ENCODE data around the gene CAMKMT.

CAMKMT gene

DNA sequence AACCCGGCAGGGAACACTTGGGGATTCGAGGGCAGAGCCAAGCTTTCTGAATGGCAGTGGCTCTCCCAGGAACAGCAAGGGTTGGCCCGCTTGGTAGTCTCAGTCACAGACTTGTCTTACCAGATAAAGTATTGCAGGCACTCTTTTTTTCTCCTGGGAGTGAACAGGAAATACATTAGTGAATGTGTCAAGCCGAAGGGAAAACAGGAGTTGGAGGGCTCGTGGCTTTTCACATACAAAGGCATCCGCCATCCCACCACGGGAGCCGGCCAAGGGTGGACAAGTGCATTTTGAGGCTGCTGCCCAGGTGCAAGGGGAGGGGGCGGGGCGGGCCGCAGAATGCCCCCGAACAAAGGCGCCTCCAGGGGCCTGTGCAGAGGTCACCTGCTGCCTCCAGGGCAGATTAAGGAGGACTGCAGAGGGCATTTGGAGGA, 416.5 kb downstream of the CAMKMT start:
- Histone ChIP-seq H3K4ac (ENCODE audit: low read length) (no peak overlapping the region), H2BK15ac (ENCODE audit: low read length) (no peak overlapping the region), H2BK120ac (ENCODE audit: low read depth, low read length) (no peak overlapping the region), H3K27me3 (ENCODE audit: control insufficient read depth in 3 of 3, insufficient read depth in 3 of 3, low read depth in 1 of 3, low read length in 3 of 3) (peaks cover 0 to 31% (median 0%) of the 10 kb centered on the region in 3 experiments), H4K8ac (ENCODE audit: low read depth, low read length) (no peak overlapping the region), H3K9ac (ENCODE audit: low read depth, low read length, poor library complexity) (no peak overlapping the region), H2BK5ac (ENCODE audit: low read length) (no peak overlapping the region), H3K9me3 (replicated peaks in 1 of 2; ENCODE audit: control insufficient read depth in 2 of 2, insufficient read depth in 1 of 2, low read depth in 1 of 2, low read length in 2 of 2) (peaks cover 7 to 8% of the 10 kb centered on the region in 2 donors), H3K36me3 (replicated peaks in 1 of 2; ENCODE audit: control insufficient read depth in 2 of 2, insufficient read depth in 2 of 2, low read length in 2 of 2) (no peaks in the 10 kb centered on the region), H3K23ac (ENCODE audit: low read depth, low read length, poor library complexity) (no peak overlapping the region), H2BK12ac (ENCODE audit: low read length) (no peak overlapping the region), H3K4me3 (ENCODE audit: low read length in 2 of 2) (peak overlapping the region in 1 of 2 donors; percentile 28), H3K4me1 (ENCODE audit: control insufficient read depth in 2 of 2, insufficient read depth in 1 of 2, low read depth in 1 of 2, low read length in 2 of 2) (peaks cover 26 to 28% of the 10 kb centered on the region in 2 donors), H3K79me1 (ENCODE audit: low read depth, low read length) (no peaks in the 10 kb centered on the region), H3K4me2 (ENCODE audit: insufficient read depth, low read length, poor library complexity, severe bottlenecking) (peak overlapping the region; percentile 42), H2AFZ (ENCODE audit: low read length) (peak overlapping the region; percentile 67), H3K14ac (ENCODE audit: low read length) (no peak overlapping the region), H3K18ac (ENCODE audit: low read length) (peak overlapping the region; percentile 76), H2AK5ac (ENCODE audit: low read depth, low read length) (peak overlapping the region; percentile 33), H4K91ac (ENCODE audit: low read depth, low read length, poor library complexity) (no peak overlapping the region), H3K27ac (replicated peaks; ENCODE audit: low read length) (peak overlapping the region; percentile 89)
- peak; percentile 59 for DNase-seq (ENCODE audit: low spot score)
- no CpG with 5 or more reads among the region's 13 CpGs for WGBS, 2 donors (ENCODE audit: extremely low coverage in 2 of 2, insufficient read length in 2 of 2, insufficient replicate concordance in 1 of 2)

DNA sequence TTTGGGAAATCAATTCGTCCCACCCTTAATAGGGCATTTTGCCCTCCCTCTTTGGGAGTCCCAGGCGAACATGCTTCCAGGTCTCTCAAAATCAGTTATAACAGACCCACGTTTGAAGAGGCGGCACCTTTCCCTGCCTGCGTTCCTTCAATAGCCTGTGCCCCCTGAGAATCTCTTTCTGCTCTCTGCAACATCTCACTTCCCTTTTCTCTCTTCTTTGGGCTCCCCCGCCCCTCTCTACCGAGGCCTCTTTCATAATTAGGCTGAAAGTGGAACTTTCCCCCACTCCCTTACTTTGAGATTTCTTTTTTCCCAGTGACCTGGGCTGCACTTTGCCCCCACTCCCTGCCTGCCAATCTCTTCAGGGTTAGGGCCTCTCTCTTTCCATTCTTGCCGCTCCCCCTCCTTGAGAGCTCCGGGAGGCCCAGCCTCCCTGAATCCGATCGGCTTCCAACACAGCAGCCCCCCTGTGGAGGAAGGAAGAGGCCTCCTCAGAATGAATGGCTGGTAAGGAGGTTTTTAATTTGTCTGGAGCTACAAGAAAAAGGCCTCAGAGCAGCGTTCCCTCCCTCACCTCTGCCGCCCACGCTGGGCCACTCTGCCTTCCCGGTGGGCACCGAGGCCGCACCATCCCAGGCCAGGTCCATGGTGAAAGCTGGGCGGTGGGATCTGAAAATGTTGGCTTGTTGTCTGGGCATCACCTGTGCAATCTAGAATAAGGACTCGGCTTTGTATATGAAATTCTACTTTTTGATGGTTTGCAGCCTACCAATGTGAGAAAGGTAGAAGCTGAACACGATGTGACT, 417.1 kb downstream of the CAMKMT start:
- Histone ChIP-seq H2BK15ac (ENCODE audit: low read length) (no peak overlapping the region), H3K79me1 (ENCODE audit: low read depth, low read length) (no peaks in the 10 kb centered on the region), H2BK120ac (ENCODE audit: low read depth, low read length) (no peak overlapping the region), H2BK5ac (ENCODE audit: low read length) (no peak overlapping the region), H4K91ac (ENCODE audit: low read depth, low read length, poor library complexity) (no peak overlapping the region), H3K4ac (ENCODE audit: low read length) (no peak overlapping the region), H2BK12ac (ENCODE audit: low read length) (no peak overlapping the region), H3K14ac (ENCODE audit: low read length) (no peak overlapping the region), H3K23ac (ENCODE audit: low read depth, low read length, poor library complexity) (no peak overlapping the region), H3K27me3 (ENCODE audit: control insufficient read depth in 3 of 3, insufficient read depth in 3 of 3, low read depth in 1 of 3, low read length in 3 of 3) (peaks cover 0 to 31% (median 0%) of the 10 kb centered on the region in 3 experiments), H3K27ac (replicated peaks; ENCODE audit: low read length) (peak overlapping the region; percentile 89), H3K9ac (ENCODE audit: low read depth, low read length, poor library complexity) (no peak overlapping the region), H3K4me2 (ENCODE audit: insufficient read depth, low read length, poor library complexity, severe bottlenecking) (peak overlapping the region; percentile 42), H3K4me1 (ENCODE audit: control insufficient read depth in 2 of 2, insufficient read depth in 1 of 2, low read depth in 1 of 2, low read length in 2 of 2) (peaks cover 26% of the 10 kb centered on the region in 2 donors), H2AK5ac (ENCODE audit: low read depth, low read length) (peak overlapping the region; percentile 33), H4K8ac (ENCODE audit: low read depth, low read length) (no peak overlapping the region), H2AFZ (ENCODE audit: low read length) (peak overlapping the region; percentile 67), H3K4me3 (ENCODE audit: low read length in 2 of 2) (peak overlapping the region in 1 of 2 donors; percentile 28), H3K36me3 (replicated peaks in 1 of 2; ENCODE audit: control insufficient read depth in 2 of 2, insufficient read depth in 2 of 2, low read length in 2 of 2) (no peaks in the 10 kb centered on the region), H3K18ac (ENCODE audit: low read length) (peak overlapping the region; percentile 76), H3K9me3 (replicated peaks in 1 of 2; ENCODE audit: control insufficient read depth in 2 of 2, insufficient read depth in 1 of 2, low read depth in 1 of 2, low read length in 2 of 2) (peaks cover 7 to 8% of the 10 kb centered on the region in 2 donors)
- WGBS, 2 donors (ENCODE audit: extremely low coverage in 2 of 2, insufficient read length in 2 of 2, insufficient replicate concordance in 1 of 2) = no CpG with 5 or more reads among the region's 20 CpGs
- peak; percentile 80 for DNase-seq (ENCODE audit: low spot score)

DNA sequence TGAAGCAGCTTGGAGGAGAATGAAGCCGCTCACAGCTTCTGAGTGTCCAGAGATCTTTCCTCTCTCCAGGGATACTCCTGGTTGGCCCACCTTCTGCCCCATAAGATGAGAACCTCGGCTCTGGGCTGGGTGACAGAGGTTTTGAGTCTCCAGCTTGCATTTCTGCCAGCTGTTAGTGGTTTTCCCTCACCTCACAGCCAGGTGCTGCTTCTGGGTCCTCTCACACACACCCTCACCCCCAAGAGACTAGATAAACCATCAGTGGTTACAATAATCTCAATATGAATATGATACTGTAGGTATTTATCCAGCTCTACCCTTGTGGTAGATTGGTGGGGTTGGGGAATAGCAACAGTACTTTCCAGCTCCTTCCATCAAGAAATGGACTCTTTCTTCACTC, 418.0 kb downstream of the CAMKMT start:
- no peak for DNase-seq (ENCODE audit: low spot score)
- Histone ChIP-seq H3K4me2 (ENCODE audit: insufficient read depth, low read length, poor library complexity, severe bottlenecking) (no peak overlapping the region), H3K4me1 (ENCODE audit: control insufficient read depth in 2 of 2, insufficient read depth in 1 of 2, low read depth in 1 of 2, low read length in 2 of 2) (peaks cover 25% of the 10 kb centered on the region in 2 donors), H2BK12ac (ENCODE audit: low read length) (no peak overlapping the region), H2BK5ac (ENCODE audit: low read length) (no peak overlapping the region), H2AK5ac (ENCODE audit: low read depth, low read length) (peak overlapping the region; percentile 26), H3K4me3 (ENCODE audit: low read length in 2 of 2) (no peak overlapping the region), H2BK15ac (ENCODE audit: low read length) (no peak overlapping the region), H3K36me3 (replicated peaks in 1 of 2; ENCODE audit: control insufficient read depth in 2 of 2, insufficient read depth in 2 of 2, low read length in 2 of 2) (no peaks in the 10 kb centered on the region), H3K23ac (ENCODE audit: low read depth, low read length, poor library complexity) (no peak overlapping the region), H3K9ac (ENCODE audit: low read depth, low read length, poor library complexity) (no peak overlapping the region), H4K91ac (ENCODE audit: low read depth, low read length, poor library complexity) (no peak overlapping the region), H3K4ac (ENCODE audit: low read length) (no peak overlapping the region), H3K79me1 (ENCODE audit: low read depth, low read length) (no peaks in the 10 kb centered on the region), H3K9me3 (replicated peaks in 1 of 2; ENCODE audit: control insufficient read depth in 2 of 2, insufficient read depth in 1 of 2, low read depth in 1 of 2, low read length in 2 of 2) (peaks cover 7 to 8% of the 10 kb centered on the region in 2 donors), H3K18ac (ENCODE audit: low read length) (peak overlapping the region; percentile 32), H2BK120ac (ENCODE audit: low read depth, low read length) (no peak overlapping the region), H3K14ac (ENCODE audit: low read length) (no peak overlapping the region), H3K27me3 (ENCODE audit: control insufficient read depth in 3 of 3, insufficient read depth in 3 of 3, low read depth in 1 of 3, low read length in 3 of 3) (peaks cover 0 to 24% (median 0%) of the 10 kb centered on the region in 3 experiments), H2AFZ (ENCODE audit: low read length) (no peak overlapping the region), H3K27ac (replicated peaks; ENCODE audit: low read length) (no peak overlapping the region), H4K8ac (ENCODE audit: low read depth, low read length) (no peak overlapping the region)
- no CpG with 5 or more reads among the region's 2 CpGs for WGBS, 2 donors (ENCODE audit: extremely low coverage in 2 of 2, insufficient read length in 2 of 2, insufficient replicate concordance in 1 of 2)

DNA sequence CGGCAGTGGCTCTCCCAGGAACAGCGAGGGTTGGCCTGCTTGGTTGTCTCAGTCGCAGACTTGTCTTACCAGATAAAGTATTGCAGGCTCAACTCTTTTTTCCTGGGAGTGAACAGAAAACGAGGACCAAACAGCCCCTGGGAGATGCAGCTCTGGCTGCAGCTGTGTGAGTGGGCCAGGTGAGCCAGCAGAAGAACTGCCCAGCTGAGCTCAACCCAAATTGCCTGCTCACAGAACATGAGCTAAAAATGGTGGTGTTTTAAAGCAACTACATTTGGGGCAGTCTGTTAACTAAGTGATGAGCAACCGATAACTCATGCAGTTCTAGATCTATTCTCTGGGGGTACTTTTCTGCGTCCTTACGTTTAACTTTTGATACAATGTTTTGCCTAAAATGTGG, 418.7 kb downstream of the CAMKMT start:
- Histone ChIP-seq H3K4me2 (ENCODE audit: insufficient read depth, low read length, poor library complexity, severe bottlenecking) (no peak overlapping the region), H2BK5ac (ENCODE audit: low read length) (no peak overlapping the region), H2BK15ac (ENCODE audit: low read length) (no peak overlapping the region), H3K27ac (replicated peaks; ENCODE audit: low read length) (no peak overlapping the region), H3K9me3 (replicated peaks in 1 of 2; ENCODE audit: control insufficient read depth in 2 of 2, insufficient read depth in 1 of 2, low read depth in 1 of 2, low read length in 2 of 2) (peaks cover 7 to 8% of the 10 kb centered on the region in 2 donors), H3K9ac (ENCODE audit: low read depth, low read length, poor library complexity) (no peak overlapping the region), H4K91ac (ENCODE audit: low read depth, low read length, poor library complexity) (no peak overlapping the region), H2BK120ac (ENCODE audit: low read depth, low read length) (no peak overlapping the region), H3K4me3 (ENCODE audit: low read length in 2 of 2) (no peak overlapping the region), H3K79me1 (ENCODE audit: low read depth, low read length) (no peaks in the 10 kb centered on the region), H3K4me1 (ENCODE audit: control insufficient read depth in 2 of 2, insufficient read depth in 1 of 2, low read depth in 1 of 2, low read length in 2 of 2) (peaks cover 19 to 20% of the 10 kb centered on the region in 2 donors), H2AK5ac (ENCODE audit: low read depth, low read length) (no peak overlapping the region), H3K18ac (ENCODE audit: low read length) (no peak overlapping the region), H3K36me3 (replicated peaks in 1 of 2; ENCODE audit: control insufficient read depth in 2 of 2, insufficient read depth in 2 of 2, low read length in 2 of 2) (no peaks in the 10 kb centered on the region), H3K27me3 (ENCODE audit: control insufficient read depth in 3 of 3, insufficient read depth in 3 of 3, low read depth in 1 of 3, low read length in 3 of 3) (peaks cover 0 to 22% (median 0%) of the 10 kb centered on the region in 3 experiments), H3K4ac (ENCODE audit: low read length) (no peak overlapping the region), H2AFZ (ENCODE audit: low read length) (no peak overlapping the region), H4K8ac (ENCODE audit: low read depth, low read length) (no peak overlapping the region), H3K14ac (ENCODE audit: low read length) (no peak overlapping the region), H2BK12ac (ENCODE audit: low read length) (no peak overlapping the region), H3K23ac (ENCODE audit: low read depth, low read length, poor library complexity) (no peak overlapping the region)
- DNase-seq (ENCODE audit: low spot score) = no peak
- WGBS, 2 donors (ENCODE audit: extremely low coverage in 2 of 2, insufficient read length in 2 of 2, insufficient replicate concordance in 1 of 2) = no CpG with 5 or more reads among the region's 7 CpGs
